Keratinocyte (primary cell): ENCODE measurements around the gene TMEM18.

Source experiments
- CTCF ChIP-seq, 3 experiments: IDR thresholded peaks in 1 of 3; conservative IDR thresholded peaks in 1 of 3; optimal IDR thresholded peaks in 1 of 3; 2 replicates in 2 of 3; 3 replicates in 1 of 3; pipeline versions ENCODE3 to v1.5.1; 2011; ENCODE audit warnings: low read length in 3 of 3, mild to moderate bottlenecking in 3 of 3, moderate library complexity in 2 of 3, control low read depth in 1 of 3, inconsistent platforms in 1 of 3; ENCODE audit not compliant: insufficient read depth in 2 of 3; ENCODE audit errors: extremely low read depth in 1 of 3
- EZH2 ChIP-seq: IDR thresholded peaks from one replicate; pipeline ENCODE4 v1.6.1; 2012; ENCODE audit warnings: inconsistent platforms, mild to moderate bottlenecking, low read length, moderate library complexity

GRCh38 chr2:696999-697627, 19.9 kb upstream of the TMEM18 start:
- TF ChIP-seq CTCF (optimal IDR thresholded peaks at IDR 0.05 in 1 of 3, IDR thresholded peaks at IDR 0.05 in 1 of 3, conservative IDR thresholded peaks at IDR 0.05 in 1 of 3; ENCODE audit: extremely low read depth in 1 of 3, insufficient read depth in 2 of 3, low read length in 3 of 3), result no peak
- no peak for TF ChIP-seq EZH2
